IPS-18a (cell line): Measurements from ENCODE around the gene DNAJC1.

ENCODE experiments used
- H3K27ac ChIP-seq: one replicate; pipeline ENCODE4 v1.5.1; 2013; ENCODE audit warnings: low read length
- H3K27me3 ChIP-seq: one replicate; pipeline ENCODE4 v1.6.1; 2013; ENCODE audit warnings: mild to moderate bottlenecking, low read length; ENCODE audit not compliant: control insufficient read depth, insufficient read depth
- H3K36me3 ChIP-seq: one replicate; pipeline ENCODE4 v1.6.1; 2013; ENCODE audit warnings: low read depth, low read length; ENCODE audit not compliant: control insufficient read depth
- H3K4me1 ChIP-seq: one replicate; pipeline ENCODE4 v1.6.1; 2013; ENCODE audit warnings: low read depth, low read length; ENCODE audit not compliant: control insufficient read depth
- H3K4me3 ChIP-seq: one replicate; pipeline ENCODE4 v1.5.1; 2013; ENCODE audit warnings: low read length
- H3K9ac ChIP-seq: one replicate; pipeline ENCODE4 v1.6.1; 2013; ENCODE audit warnings: mild to moderate bottlenecking, low read length, moderate library complexity
- H3K9me3 ChIP-seq: one replicate; pipeline ENCODE4 v1.6.1; 2013; ENCODE audit warnings: low read depth, low read length; ENCODE audit not compliant: control insufficient read depth

DNAJC1 gene

DNA sequence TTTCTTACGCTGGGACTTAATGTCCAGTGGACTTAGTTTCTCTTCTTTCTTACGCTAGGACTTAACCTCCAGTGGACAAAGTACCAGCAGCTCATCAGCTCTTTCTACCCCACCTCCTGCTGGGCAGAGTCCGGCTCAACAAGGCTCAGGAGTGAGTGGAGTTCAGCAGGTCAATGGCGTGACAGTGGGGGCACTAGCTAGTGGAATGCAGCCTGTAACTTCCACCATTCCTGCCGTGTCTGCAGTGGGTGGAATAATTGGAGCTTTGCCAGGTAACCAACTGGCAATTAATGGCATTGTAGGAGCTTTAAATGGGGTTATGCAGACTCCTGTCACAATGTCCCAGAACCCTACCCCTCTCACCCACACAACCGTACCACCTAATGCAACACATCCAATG lies 269.8 kb downstream of the DNAJC1 start:
- H3K27me3 ChIP-seq = no peaks in the 10 kb centered on the region
- H3K36me3 ChIP-seq = peaks cover 27% of the 10 kb centered on the region
- no peaks in the 10 kb centered on the region for H3K9me3 ChIP-seq
- H3K4me1 ChIP-seq = peaks cover 20% of the 10 kb centered on the region
- no peak overlapping the region for H3K9ac ChIP-seq
- H3K4me3 ChIP-seq = no peak overlapping the region
- H3K27ac ChIP-seq = no peak overlapping the region

DNA sequence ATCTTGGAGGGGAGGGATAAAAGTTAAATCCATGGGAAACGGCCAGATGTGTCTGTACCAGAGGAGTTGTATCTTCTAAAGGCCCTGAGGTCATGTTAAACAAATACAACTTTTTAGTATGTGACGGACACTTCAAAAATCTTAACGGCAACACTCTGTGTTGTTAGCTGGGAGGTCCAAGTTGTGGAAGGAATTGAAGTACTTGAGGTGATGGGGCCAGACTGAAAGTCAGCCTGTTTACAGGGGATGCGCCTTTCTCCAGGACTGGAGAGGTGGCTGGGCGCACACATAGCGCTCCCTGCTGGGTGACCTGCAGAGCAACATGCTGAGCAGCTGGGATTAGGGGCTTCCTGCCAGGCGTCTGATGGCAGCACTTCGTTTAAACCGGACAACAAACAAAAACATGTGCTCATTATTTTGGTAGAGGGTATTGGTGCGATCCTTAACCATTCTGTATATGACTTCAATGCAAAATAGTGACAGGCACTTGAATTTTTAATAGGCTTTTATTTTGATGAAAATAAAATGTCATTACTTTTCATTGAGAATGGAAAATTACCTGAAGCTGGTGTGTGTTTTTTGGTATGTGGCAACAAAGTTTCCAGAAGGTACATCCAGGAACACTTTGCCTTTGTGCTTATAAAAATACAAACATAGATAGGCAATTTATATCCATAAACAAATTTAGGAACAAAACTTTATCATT lies 271.3 kb downstream of the DNAJC1 start:
- H3K9ac ChIP-seq = no peak overlapping the region
- peaks cover 25% of the 10 kb centered on the region for H3K4me1 ChIP-seq
- no peak overlapping the region for H3K27ac ChIP-seq
- no peak overlapping the region for H3K4me3 ChIP-seq
- H3K9me3 ChIP-seq = no peaks in the 10 kb centered on the region
- no peaks in the 10 kb centered on the region for H3K27me3 ChIP-seq
- H3K36me3 ChIP-seq = peaks cover 32% of the 10 kb centered on the region

DNA sequence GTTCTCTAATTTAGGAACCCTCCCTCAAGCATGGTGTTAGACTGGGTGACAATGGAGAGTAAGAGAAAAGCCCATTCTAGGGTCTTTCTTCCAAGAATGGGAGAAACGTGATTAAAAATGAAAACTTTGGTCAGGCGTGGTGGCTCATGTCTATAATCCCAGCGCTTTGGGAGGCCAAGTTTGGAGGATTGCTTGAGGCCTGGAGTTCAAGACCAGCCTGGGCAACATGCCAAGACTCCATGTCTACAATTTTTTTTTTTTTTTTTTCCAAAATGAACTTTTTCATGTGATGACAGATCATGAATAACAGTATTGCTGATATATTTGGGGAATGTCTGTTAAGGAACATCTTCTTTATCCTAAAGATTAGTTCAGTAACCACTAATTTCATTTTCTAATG lies 274.9 kb downstream of the DNAJC1 start:
- Histone ChIP-seq H3K27me3 (no peaks in the 10 kb centered on the region), H3K4me1 (peaks cover 42% of the 10 kb centered on the region), H3K9me3 (no peaks in the 10 kb centered on the region), H3K4me3 (no peak overlapping the region), H3K27ac (no peak overlapping the region), H3K36me3 (peaks cover 27% of the 10 kb centered on the region), H3K9ac (no peak overlapping the region)

DNA sequence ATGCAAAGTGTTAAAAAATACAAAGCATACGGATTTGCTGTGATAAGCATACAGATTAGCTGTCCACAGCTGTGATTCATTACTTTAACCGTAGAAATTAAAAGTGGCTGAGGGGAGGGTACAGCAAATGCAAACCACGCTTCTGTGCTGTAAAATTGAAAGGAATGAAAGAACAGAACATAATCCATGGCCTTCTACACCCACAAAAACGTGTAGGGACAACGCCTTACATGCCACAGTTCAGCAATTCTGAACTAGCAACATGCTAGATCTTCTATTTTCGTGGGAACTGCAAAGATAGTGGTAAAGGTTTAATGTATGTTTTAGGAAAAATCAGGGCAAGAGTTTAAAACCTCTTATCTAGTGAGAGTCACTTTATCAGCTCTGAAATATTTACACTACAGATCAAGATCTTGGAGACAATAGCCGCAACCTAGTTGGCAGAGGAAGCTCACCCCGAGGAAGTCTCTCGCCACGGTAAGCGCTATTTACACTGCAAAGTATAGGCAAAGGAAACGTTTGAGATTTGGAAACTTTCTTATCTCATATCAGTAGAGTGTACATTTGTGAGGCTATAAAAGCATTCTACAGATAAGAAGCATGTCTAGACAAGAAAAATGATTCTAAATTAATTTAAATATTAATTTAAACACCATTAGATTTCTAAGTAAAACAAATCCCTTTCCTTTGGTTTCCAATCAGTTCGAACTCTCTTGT lies 275.9 kb downstream of the DNAJC1 start:
- H3K9ac ChIP-seq = no peak overlapping the region
- H3K9me3 ChIP-seq = no peaks in the 10 kb centered on the region
- H3K4me1 ChIP-seq = peaks cover 35% of the 10 kb centered on the region
- H3K27ac ChIP-seq = no peak overlapping the region
- no peaks in the 10 kb centered on the region for H3K27me3 ChIP-seq
- peaks cover 26% of the 10 kb centered on the region for H3K36me3 ChIP-seq
- H3K4me3 ChIP-seq = no peak overlapping the region

DNA sequence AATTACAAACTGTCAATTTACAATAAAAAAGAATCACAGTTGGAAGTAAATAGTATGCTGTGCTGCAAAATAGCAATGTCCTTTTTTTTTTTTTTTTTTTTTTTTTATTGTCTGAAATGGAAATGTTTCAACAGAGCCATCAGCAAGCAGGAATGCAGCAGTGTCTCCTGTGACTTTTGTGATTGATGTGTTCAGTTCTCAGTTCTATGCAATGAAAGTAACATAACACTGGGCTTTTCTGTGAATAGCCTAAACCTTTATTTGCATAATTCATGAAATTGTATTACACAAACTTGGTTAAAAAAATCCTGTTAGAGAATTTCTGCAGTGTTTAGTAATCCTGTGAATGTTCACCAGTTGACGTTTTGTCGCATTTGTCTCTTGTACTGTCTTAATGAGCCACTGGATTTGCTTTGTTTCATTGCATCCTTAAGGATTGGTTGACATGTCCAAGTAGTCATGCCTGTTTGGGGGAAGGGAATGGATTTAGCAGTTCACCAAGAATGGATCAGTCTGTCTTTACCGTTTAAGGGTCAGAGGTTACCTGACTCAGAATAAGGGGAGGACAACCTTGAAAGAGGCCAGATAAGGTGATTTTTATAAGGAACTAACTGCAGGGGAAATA lies 276.8 kb downstream of the DNAJC1 start:
- Histone ChIP-seq H3K4me3 (peak overlapping the region; percentile 21), H3K4me1 (peaks cover 27% of the 10 kb centered on the region), H3K9ac (no peak overlapping the region), H3K9me3 (no peaks in the 10 kb centered on the region), H3K36me3 (peaks cover 26% of the 10 kb centered on the region), H3K27ac (no peak overlapping the region), H3K27me3 (no peaks in the 10 kb centered on the region)

DNA sequence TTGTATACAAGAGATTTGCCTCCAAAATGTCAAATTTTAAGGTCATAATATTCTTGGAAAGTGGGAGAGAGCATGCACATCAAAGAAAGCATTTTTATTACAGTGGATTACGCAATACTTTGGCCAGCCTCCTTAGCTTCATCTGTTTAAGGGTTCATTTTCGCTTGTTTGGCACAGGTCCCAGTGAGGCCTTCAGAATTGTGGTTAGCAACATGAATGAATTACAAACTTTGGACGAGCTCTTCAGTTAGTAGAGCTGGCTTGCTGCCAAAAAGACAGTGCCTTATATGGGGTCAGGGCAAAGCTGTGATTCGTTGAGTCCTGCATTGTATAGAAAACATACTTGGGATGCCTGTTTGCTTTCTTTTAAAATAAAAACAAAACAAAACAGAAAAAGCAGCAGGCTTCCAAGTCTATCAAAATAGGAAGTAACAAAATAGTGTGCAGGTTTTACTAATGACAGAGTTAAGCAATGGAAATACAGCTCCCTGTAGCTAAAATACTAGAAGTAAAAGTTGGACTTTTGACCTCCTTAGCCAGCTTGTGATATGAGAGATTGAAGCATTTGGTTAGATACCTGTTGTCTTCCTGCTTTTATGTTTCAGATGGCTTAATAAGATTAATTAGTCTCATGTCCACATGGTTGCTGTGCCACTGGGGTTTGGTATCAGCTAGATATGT lies 278.7 kb downstream of the DNAJC1 start:
- Histone ChIP-seq H3K27ac (no peak overlapping the region), H3K4me3 (no peak overlapping the region)

DNA sequence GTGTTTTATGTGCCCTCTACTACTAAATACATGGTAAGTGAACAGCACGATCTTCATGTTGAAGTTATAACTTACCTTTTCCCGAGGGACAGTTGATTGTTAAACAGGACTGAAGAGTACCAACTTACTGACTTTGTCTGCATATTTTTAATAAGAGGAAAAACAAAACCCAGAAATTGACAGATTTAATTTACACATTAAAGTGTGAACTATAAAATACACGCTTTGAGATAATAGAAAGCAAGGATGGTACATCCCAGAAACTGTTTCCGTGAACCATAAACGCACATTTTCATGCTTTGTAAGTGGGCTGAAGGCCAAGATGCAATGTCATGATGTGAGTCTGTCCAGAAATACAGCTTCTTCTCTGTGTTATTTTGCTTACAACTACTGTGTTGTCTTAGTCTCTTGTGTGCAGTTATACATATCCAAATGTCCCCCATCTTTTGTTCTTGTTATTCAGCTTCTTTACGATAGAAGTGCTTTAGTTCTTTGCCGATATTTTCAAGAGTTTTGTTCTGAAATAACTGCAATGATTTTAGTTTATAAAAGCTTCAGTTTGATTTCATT lies 279.4 kb downstream of the DNAJC1 start:
- H3K27ac ChIP-seq = no peak overlapping the region
- peaks cover 35% of the 10 kb centered on the region for H3K4me1 ChIP-seq
- no peaks in the 10 kb centered on the region for H3K27me3 ChIP-seq
- H3K4me3 ChIP-seq = no peak overlapping the region
- H3K9ac ChIP-seq = no peak overlapping the region
- peaks cover 17% of the 10 kb centered on the region for H3K36me3 ChIP-seq
- H3K9me3 ChIP-seq = no peaks in the 10 kb centered on the region

More for the DNA sequence above, 278.7 kb downstream of the DNAJC1 start:
- H3K9me3 ChIP-seq = no peaks in the 10 kb centered on the region
- no peaks in the 10 kb centered on the region for H3K27me3 ChIP-seq
- H3K9ac ChIP-seq = no peak overlapping the region
- peaks cover 21% of the 10 kb centered on the region for H3K36me3 ChIP-seq
- H3K4me1 ChIP-seq = peaks cover 32% of the 10 kb centered on the region

DNA sequence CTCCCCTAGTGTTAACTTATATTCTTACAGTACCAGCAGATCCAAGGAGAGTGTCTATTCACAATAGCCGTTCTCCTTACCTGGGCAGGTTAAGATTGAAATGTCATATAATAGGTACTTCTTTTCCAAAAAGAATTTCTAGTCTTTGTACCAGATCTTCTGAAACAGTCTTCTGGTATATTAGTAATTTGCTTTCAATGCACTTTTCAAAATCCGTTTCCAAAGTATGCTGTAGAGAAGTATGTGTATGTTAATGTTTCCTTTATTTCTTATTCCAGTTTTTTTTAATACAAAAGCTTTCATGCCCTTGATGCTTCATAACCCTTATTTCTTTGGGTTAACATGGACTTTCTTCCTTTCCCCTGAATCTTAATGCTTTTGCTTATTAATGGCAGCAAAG lies 281.3 kb downstream of the DNAJC1 start:
- Histone ChIP-seq H3K4me3 (no peak overlapping the region), H3K9me3 (no peaks in the 10 kb centered on the region), H3K4me1 (peaks cover 30% of the 10 kb centered on the region), H3K9ac (no peak overlapping the region), H3K36me3 (peaks cover 4% of the 10 kb centered on the region), H3K27me3 (no peaks in the 10 kb centered on the region), H3K27ac (no peak overlapping the region)

DNA sequence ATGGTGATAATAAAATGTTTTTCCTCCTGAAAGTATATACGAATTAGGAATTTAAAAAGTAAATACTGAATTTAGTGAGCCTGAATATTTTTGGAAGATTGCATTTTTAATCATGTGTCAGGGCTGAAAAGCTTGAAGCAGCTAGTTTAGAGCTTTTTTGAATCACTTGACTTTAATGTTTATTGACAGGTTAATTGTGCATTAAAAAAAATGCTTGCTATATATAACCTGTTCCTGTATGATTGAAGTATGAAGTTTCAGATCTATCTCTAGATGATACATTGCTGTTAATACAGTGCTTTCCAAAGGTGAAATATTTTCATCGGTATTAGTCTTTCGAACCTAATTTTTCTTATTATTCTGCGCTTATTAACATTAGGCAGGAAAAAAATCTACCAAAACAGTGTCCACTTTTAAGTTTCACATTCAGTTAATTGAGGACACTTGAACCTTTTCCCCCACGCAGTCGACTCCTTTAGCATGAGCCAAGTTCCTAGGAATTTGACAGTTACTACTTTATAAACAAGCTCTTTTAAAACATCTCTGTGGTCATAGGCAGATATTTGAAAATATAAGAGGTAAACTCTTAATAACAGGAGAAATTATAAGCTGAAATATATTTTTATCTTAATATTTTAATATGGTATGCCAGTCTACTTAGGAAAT lies 282.4 kb downstream of the DNAJC1 start:
- Histone ChIP-seq H3K36me3 (no peaks in the 10 kb centered on the region), H3K9ac (no peak overlapping the region), H3K9me3 (no peaks in the 10 kb centered on the region), H3K27ac (no peak overlapping the region), H3K4me1 (peaks cover 20% of the 10 kb centered on the region), H3K27me3 (no peaks in the 10 kb centered on the region), H3K4me3 (no peak overlapping the region)

DNA sequence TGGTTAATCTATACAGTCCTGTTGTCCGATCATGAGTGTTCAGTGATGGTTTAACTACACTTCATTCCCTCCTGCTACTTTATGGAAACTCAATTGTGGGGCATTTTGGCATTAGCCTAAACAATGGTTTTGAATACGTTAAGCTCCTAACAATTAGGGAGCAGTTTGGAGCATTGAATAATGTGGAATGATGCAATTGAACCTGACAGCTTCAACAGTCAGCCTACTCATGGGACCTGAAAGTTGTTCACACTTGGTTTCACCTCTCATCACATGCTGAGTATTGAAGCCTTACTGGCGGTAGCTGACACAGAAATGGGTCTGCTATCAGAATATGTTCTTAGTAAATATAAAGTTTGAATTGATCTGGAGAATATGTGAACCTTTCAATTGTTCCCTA lies 283.4 kb downstream of the DNAJC1 start:
- H3K27me3 ChIP-seq = no peaks in the 10 kb centered on the region
- peak overlapping the region; percentile 70 for H3K27ac ChIP-seq
- H3K36me3 ChIP-seq = peaks cover 10% of the 10 kb centered on the region
- no peak overlapping the region for H3K4me3 ChIP-seq
- no peaks in the 10 kb centered on the region for H3K9me3 ChIP-seq
- peaks cover 19% of the 10 kb centered on the region for H3K4me1 ChIP-seq
- H3K9ac ChIP-seq = peak overlapping the region; percentile 25

DNA sequence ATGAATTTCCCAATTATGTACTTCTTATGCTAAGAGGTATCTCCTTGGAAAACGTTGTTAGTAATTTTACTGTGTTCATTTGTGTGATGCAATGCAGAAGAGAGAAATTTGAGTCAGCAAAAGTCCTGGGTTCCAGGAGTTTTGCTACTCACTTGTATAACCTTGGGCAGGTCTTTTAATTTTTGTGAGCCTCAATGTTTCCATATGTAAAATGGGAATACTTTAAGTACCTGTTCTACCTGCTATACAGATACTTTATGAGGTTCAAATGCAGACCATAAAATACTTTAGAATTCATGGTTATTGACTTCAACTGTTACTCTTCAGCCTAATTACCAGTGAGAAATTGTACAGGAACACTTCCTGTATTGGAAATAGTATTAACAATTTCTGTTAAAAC lies 284.0 kb downstream of the DNAJC1 start:
- Histone ChIP-seq H3K9me3 (no peaks in the 10 kb centered on the region), H3K27ac (peak overlapping the region; percentile 70), H3K36me3 (peaks cover 12% of the 10 kb centered on the region), H3K9ac (peak overlapping the region; percentile 25), H3K4me3 (no peak overlapping the region), H3K4me1 (peaks cover 13% of the 10 kb centered on the region), H3K27me3 (no peaks in the 10 kb centered on the region)
